GM18951 (cell line): ENCODE results near the gene DEFB123.
"Not testable (repeated sequence)": the region's sequence is repeated elsewhere in the genome, so short reads cannot be mapped to it uniquely, and the experiment has no call there.

Experiments used
- POLR2A ChIP-seq: IDR thresholded peaks from 4 replicates; pipeline ENCODE4 v1.6.1; 2011; ENCODE audit warnings: mild to moderate bottlenecking; ENCODE audit not compliant: insufficient read length, insufficient read depth; ENCODE audit errors: extremely low read depth
- in situ Hi-C: fragments of 300-500 bp; cut with MboI; formaldehyde crosslinking; loops from one replicate; pipeline ENCODE4 v1.12.0; 2022; ENCODE audit warnings: low sequenced_read_pairs, mixed read lengths, inconsistent platforms; ENCODE audit not compliant: unreplicated experiment

DEFB123 gene, protein sequence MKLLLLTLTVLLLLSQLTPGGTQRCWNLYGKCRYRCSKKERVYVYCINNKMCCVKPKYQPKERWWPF

DNA sequence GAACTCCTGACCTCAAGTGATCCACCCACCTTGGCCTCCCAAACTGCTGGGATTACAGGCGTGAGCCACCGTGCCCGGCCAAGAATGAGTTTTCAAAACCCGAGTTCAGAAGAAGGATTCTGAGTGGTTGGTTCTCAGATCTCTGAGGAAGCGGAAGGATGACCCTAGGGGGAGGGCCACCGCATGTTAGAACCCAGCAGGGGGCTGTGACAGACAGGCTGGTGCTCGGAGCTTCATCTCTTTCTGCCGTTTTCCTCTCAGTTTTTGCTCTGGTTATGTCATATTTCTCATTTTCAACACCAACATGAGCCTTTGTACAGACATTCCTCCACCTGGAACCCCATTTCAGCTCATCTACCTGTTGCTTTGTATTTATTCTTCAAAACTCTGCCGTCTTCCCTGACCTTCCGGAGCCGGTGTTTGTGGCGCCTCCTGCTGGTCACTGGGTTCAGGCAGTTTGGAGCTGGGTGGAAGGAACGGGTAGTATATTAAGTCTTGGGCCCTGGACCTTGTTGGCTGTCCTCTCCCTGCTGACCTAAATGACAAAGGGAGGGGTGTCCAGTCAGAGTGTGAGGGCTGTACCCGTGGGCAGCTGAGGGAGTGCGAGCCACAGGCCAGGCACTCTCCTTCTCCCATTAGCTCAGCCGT is at the start of gene DEFB123:
TSS of gene DEFB123 (plus strand) at position 621 of the 648 bp plus-strand sequence. CDS start 67 bp downstream, outside the sequence.
- in situ Hi-C loops: no loop called here
- TF ChIP-seq POLR2A: no peak

DNA sequence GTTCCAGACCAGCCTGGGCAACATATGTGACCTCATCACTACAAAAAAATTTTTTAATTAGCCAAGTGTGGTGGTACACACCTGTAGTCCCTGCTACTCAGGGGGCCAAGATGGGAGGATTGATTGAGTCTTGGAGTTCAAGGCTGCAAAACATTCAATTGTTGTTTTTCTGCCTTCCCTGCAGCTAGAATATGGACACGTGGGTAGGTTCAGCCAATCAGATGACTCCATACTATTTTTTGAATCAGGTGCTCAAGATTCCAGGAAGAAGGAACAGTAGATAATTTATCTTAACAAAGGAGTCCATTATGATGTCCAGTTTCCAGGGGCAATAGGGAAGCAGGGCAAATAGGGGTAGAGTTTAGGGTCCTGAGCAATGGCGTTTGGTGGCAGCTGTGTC is 47.6 kb upstream of the DEFB123 start:
- in situ Hi-C loops: no loop called here
- TF ChIP-seq POLR2A: no peak

DNA sequence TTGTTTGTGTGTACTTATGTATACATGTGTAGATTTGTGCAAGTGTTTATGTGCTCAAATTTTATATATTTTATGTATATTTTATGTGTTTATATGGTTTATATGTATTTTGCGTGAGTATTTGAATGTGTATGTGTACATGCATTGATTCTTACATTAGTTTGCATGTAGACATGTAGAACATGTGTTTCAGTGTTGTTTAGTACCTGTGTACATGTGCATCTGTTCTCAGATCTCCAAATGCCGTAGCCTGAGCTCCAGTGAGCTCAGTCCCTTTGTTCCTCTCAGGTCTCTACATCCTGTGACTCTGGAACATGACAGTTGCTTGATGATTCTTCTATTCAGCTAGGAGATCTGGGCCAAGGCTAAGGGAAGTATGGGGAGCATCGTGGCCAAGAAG is 45.5 kb upstream of the DEFB123 start:
- in situ Hi-C loops: no loop called here
- TF ChIP-seq POLR2A: no peak

DNA sequence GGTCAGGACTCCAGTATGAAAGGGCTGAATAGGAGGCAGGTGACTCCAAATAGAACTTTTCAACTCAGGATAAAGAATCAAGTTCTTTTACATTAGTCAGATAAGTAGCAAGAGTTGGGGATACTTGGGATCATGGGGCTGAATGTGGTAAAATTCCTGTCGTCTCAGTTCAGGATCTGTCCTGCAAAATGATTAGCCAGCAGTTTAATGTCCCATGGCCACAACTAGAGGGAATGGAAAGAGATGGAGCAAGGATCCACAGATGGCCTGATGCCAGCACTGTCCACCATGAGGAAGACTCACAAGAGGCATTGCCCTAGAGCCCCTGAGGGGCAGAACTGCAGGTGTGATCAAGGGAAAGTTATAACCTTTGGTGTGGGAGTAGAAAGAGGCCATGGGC is 36.5 kb upstream of the DEFB123 start:
- in situ Hi-C loops: no loop called here
- TF ChIP-seq POLR2A: no peak

DNA sequence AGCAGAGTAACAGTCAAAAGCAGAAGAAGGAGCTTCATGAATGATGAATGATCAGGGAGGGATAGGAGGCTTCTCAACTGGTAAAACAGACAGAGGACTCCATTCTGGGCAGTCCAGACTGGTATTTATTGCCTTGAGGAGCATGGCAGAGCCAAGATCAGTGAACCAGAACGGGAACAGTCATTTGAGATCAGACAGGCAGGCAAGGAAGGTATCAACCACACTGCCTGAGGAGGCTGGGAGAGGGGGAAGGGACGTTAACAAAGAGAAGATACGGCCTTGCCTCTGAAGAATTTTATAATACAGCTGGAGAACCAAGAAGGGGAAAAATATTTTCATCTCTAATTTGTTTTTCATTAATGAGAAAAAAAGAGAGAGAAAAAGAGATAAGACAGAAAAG is 34.3 kb upstream of the DEFB123 start, which contains the start of gene DEFB121:
TSS of gene DEFB121 (minus strand) at position 101 of the 400 bp plus-strand sequence. CDS start at position 38, 63 bp downstream.
- in situ Hi-C loops: no loop called here
- TF ChIP-seq POLR2A: no peak

DNA sequence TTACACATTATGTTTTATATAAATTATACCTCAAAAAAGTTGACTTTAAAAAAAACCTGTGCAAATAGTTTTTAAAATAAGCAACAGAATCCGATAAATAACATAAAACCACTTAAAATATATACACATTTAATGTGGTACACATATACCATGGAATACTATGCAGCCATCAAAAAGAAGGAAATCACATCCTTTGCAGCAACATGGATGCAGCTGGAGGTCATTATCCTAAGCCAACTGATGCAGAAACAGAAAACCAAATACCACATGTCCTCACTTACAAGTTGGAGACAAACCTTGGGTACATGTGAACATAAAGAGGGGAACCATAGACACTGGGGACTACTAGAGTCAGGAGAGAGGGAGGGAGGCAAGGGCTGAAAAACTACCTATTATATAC is 30.4 kb upstream of the DEFB123 start:
- in situ Hi-C loops: no loop called here
- TF ChIP-seq POLR2A: no peak

DNA sequence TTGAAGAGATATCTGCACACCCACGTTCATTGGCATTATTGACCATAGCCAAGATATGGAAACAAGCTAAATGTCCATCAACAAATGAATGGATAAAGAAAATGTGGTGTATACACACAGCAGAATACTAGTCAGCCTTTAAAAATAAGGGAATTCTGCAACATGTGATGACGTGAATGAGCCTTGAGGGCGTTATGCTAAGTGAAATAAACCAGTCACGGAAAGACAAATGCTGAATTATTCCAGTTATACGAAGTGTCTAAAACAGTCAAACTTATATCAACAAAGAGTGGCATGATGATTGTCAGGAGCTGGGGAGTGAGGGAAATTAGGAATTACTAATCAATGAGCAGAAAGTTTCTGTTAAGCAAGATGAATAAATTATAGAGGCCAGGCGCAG is 26.1 kb upstream of the DEFB123 start:
- in situ Hi-C loops: no loop called here
- no peak for TF ChIP-seq POLR2A

DNA sequence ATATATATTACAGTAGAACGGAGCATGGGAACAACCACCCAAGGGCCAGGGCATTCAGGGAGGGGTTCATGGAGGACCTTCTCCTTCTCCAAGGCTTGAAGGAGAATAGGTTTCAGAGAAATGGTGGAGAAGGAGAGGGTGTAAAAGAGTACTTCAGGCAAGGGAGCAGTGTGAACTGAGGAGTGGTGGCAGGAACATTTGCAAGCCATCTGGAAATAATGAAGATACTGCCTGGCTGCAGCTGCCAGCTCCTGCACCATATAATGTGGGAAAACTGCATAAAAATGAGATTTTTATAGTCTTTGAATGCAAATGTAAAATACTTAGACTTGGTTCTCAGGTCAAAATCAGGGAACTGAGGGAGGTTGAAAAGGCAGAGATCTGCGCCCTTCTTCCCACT is 24.8 kb upstream of the DEFB123 start:
- in situ Hi-C loops: no loop called here

DNA sequence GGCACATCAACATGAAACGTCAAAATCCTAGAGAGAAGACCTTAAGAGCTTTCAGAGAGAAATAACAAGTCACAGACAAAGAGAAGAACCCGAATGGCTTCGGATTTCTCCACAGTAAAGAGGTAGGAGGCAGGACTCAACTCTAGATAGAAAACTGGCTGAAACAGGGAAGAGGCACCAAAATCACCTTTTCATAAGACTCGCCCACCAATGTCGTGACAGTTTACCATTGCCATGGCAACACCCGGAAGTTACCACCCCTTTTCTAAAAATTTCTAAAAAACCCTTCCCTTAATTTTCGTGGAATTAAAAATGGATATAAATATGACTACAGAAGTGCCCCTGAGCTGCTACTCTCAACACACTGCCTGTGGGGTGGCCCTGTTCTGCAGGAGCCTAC is 22.1 kb upstream of the DEFB123 start:
- no peak for TF ChIP-seq POLR2A

More for the DNA sequence above, 24.8 kb upstream of the DEFB123 start:
- TF ChIP-seq POLR2A: no peak

DNA sequence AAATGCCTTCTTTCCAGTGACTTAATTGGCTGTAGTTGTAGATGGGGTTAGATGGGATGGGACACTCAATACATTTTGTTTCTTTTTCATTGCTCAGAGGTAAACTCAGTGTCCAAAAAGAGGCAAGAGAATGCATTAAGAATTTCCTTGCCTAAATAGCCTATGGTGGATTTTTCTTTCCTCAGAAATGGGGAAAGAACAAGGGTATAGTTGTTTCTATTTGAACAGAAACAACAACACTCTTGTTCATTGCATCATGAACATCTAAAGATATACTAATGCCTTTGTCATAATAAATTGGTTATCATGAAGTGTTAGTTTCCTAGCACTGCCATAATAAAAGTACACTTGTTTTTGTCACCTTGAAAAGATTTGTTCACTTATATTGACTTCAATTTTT is 14.6 kb upstream of the DEFB123 start:
- no peak for TF ChIP-seq POLR2A
- in situ Hi-C loops: no loop called here

More for the DNA sequence above, 22.1 kb upstream of the DEFB123 start:
- in situ Hi-C loops: no loop called here

DNA sequence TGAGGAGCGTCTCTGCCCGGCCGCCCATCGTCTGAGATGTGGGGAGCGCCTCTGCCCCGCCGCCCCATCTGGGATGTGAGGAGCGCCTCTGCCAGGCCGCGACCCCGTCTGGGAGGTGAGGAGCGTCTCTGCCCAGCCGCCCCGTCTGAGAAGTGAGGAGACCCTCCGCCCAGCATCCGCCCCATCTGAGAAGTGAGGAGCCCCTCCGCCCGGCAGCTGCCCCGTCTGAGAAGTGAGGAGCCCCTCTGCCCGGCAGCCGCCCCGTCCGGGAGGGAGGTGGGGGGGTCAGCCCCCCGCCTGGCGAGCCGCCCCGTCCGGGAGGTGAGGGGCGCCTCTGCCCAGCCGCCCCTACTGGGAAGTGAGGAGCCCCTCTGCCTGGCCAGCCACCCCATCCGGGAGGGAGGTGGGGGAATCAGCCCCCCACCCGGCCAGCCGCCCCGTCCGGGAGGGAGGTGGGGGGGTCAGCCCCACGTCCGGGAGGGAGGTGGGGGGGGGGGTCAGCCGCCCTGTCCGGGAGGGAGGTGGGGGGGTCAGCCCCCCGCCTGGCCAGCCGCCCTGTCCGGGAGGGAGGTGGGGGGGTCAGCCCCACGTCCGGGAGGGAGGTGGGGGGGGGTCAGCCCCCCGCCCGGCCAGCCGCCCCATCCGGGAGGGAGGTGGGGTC is 13.4 kb upstream of the DEFB123 start:
- in situ Hi-C loops: not testable (repeated sequence)

DNA sequence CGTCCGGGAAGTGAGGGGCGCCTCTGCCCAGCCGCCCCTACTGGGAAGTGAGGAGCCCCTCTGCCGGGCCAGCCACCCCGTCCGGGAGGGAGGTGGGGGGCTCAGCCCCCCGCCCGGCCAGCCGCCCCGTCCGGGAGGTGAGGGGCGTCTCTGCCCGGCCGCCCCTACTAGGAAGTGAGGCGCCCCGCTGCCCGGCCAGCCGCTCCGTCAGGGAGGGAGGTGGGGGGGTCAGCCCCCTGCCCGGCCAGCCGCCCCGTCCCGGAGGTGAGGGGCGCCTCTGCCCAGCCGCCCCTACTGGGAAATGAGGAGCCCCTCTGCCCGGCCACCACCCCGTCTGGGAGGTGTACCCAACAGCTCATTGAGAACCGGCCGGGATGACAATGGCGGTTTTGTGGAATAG is 12.9 kb upstream of the DEFB123 start:
- in situ Hi-C loops: not testable (repeated sequence)

DNA sequence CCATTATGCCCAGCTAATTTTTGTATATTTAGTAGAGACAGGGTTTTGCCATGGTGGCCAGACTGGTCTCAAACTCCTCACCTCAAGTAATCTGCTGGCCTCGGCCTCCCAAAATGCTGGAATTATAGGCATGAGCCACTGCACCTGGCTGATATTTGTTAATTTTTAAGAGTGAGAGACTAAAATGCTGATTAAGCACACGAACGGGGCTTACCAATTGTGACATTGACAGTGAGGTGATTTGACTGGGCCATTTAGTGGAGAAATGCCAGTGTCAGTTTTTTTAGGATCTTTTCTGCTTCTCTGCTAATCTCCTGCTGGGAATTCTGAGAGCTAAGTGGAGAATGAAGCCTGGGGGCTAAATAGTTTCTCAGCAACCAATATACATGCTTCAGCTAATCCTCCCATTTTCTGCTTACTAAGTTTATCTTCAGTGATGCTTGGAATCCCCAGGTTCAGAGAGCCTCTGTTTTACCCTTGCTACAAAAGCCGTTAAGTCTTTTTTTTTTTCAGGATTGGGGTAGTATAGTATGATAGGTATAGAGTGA is 9.8 kb upstream of the DEFB123 start:
- in situ Hi-C loops: no loop called here
- no peak for TF ChIP-seq POLR2A
